Heart left ventricle (tissue), 13 donors: ENCODE data around the gene COPE.

Experiments used
- CTCF ChIP-seq, 12 donors: fragments of 200-600 bp; sonication (generic) in 4 of 12; IDR thresholded peaks; one replicate each; pipeline versions ENCODE4 v1.5.0 to v1.8.0; 2018 to 2022; ENCODE audit warnings: antibody characterized with exemption in 12 of 12, mild to moderate bottlenecking in 5 of 12
- POLR2A ChIP-seq, 2 donors: fragments of 450-650 bp; IDR thresholded peaks; one replicate each; pipeline ENCODE4 v1.6.1; 2017; ENCODE audit warnings: antibody characterized with exemption in 2 of 2, mild to moderate bottlenecking in 2 of 2, moderate library complexity in 2 of 2
- donor health status: ischemic (EF 13 %, LVEDD 7.1; RV severe dilation, severe dysfunction).
- donor health status: DM: no; HTN: yes; CAD: no.
- donor health status: DM: no; HTN: no; CAD: no.
- donor health status: ischemic (EF 25% LVEDD 6.9; RV normal size, moderate dysfunction).
- donor health status: ischemic (EF 25% LVEDD 5.7; RV mildly dilated, moderate dysfunction).
- donor health status: ischemic (EF 35%, LVEDD 5.7; RV mildly dilated, moderate dysfunction).
- donor health status: nonischemic (EF 11% LVEDD 7.7; RV severe dilation, severe dysfunction).
- donor health status: DM: yes; HTN: yes; CAD: no.
- donor health status: PGD.
- donor health status: ischemic (EF 29% LVEDD 5.4; RV normal size, mild dysfunction).
- donor health status: nonischemic (EF 23%, LVEDD 6.1; RV moderate dilation, normal function).

GRCh38 chr19:18889949-18890745 is 29.0 kb downstream of the COPE start:
- TF ChIP-seq POLR2A (IDR thresholded peaks at IDR 0.05) (no peak), CTCF (IDR thresholded peaks at IDR 0.05) (no peak)
